GM12891 (cell line): ENCODE measurements around the gene PLXNB1.

Experiments used
- POLR2A ChIP-seq: IDR thresholded peaks from 2 replicates; pipeline ENCODE4 v1.6.1; 2011; ENCODE audit warnings: low read depth, low read length, control low read depth
- POLR2AphosphoS5 ChIP-seq: IDR thresholded peaks from 2 replicates; pipeline ENCODE4 v1.6.1; 2011; ENCODE audit warnings: low read depth, low read length, control low read depth
- SPI1 ChIP-seq: IDR thresholded peaks from 2 replicates; pipeline ENCODE4 v1.6.1; 2011; ENCODE audit warnings: low read depth, low read length, control low read depth
- TAF1 ChIP-seq: IDR thresholded peaks from 2 replicates; pipeline ENCODE4 v1.6.1; 2011; ENCODE audit warnings: low read depth, low read length, control low read depth

DNA sequence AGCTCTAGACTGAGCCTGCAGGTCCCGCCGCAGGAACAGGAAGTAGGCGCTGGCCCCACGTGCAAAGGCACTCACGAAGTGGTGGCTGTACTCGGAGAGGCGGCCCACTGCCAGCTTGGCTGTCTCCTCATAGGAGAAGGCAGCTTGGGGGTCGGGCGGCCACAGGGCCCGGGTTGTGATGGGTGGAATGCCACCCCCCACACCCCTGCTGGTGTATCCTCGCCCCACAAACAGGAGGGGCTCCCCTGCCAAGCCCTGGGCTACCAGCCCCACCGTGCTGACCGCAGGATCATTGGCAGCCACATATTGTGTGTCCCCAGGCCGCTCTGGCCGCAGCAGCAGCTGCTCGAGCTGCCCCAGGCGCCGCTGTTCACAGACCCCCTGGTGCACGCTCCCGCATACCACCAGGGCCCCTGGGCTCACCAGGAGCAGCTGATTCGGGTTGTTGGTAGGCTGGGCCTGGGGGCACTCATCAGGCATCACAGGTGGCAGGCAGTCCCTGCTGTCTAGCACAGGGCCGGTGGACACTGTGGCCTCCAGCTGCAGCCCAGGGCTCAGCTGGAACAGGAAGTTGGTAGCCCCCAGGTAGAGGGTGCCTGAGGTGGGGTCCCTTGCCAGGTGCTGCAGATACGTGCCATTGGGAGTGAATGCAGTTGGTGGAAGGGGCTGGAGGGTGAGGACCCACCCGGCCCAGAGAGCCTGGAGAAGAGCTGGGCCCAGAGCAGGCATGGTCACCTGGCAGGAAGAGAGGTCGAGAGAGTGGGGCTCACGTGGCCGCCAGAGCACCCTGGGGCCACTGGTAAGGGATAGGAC, 5.8 kb downstream of the PLXNB1 start:
- TF ChIP-seq SPI1 (no peak), POLR2AphosphoS5 (no peak), POLR2A (no peak), TAF1 (no peak)
